Measurements from ENCODE around the gene DNAH6. TPM values are rescaled to one million over a fixed set of nuclear protein-coding genes. Genes with fewer than 3 reads are reported as not detected.

DNAH6 gene
- total RNA-seq, 4 donors from 2014 or later: 1.00 to 2.9 (median 2.1) TPM

DNA sequence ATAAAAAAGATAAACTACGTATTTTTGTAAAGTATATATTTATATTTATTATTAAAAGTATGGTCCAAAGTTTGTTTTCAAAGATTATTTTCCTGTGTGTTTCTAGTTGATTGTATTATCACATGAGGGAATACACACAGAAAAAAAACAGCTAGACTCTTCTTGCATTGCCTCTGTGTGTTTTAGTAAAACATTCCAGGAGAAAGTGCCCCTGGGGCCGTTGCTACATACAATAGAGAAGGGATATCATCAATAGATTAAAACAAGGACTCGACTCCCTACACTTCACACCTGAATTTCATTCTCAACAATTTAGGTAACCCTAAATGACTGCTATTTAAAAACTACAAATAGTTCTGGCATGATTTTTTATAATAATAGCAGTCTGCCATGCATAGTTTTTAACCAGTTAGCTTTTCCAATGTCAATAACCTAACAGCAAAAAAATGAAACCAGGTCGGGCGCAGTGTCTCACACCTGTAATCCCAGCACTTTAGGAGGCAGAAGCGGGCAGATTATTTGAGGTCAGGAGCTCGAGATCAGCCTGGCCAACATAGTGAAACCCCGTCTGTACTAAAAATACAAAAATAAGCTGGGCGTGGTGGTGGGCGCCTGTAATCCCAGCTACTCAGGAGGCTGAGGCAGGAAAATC is 171.3 kb downstream of the DNAH6 start:
- peak overlapping the region in 1 of 4 donors; percentile 54 for H3K27ac ChIP-seq
- DNase-seq: no peak
- no peaks in the 10 kb centered on the region for H3K27me3 ChIP-seq
- 75 to 80% methylated on average over 10 of the region's 10 CpGs for WGBS, 2 donors (ENCODE audit: low coverage in 1 of 2)
- H3K4me1 ChIP-seq: peaks cover 0 to 21% (median 10%) of the 10 kb centered on the region in 4 donors
- no peak overlapping the region for H3K4me3 ChIP-seq
- H3K9me3 ChIP-seq: no peaks in the 10 kb centered on the region
- intact Hi-C loops (cut with DNase I; ENCODE audit: low total_unique reads) (no loop called here), in situ Hi-C loops (cut with MboI; ENCODE audit: low pct_ligation_motif_present in 1 of 4, low pct_unique_long_range_greater_than_20kb in 1 of 4, low sequenced_read_pairs in 3 of 4) (no loop called here)
- no peaks in the 10 kb centered on the region for H3K36me3 ChIP-seq
- TF ChIP-seq, protein P1, sequence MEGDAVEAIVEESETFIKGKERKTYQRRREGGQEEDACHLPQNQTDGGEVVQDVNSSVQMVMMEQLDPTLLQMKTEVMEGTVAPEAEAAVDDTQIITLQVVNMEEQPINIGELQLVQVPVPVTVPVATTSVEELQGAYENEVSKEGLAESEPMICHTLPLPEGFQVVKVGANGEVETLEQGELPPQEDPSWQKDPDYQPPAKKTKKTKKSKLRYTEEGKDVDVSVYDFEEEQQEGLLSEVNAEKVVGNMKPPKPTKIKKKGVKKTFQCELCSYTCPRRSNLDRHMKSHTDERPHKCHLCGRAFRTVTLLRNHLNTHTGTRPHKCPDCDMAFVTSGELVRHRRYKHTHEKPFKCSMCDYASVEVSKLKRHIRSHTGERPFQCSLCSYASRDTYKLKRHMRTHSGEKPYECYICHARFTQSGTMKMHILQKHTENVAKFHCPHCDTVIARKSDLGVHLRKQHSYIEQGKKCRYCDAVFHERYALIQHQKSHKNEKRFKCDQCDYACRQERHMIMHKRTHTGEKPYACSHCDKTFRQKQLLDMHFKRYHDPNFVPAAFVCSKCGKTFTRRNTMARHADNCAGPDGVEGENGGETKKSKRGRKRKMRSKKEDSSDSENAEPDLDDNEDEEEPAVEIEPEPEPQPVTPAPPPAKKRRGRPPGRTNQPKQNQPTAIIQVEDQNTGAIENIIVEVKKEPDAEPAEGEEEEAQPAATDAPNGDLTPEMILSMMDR (IDR thresholded peaks at IDR 0.05): no peak
- TF ChIP-seq POLR2AphosphoS5 (IDR thresholded peaks at IDR 0.05): no peak
- no peak for TF ChIP-seq POLR2A (IDR thresholded peaks at IDR 0.05)
- no peak for TF ChIP-seq EP300 (IDR thresholded peaks at IDR 0.05; ENCODE audit: low read depth)

DNA sequence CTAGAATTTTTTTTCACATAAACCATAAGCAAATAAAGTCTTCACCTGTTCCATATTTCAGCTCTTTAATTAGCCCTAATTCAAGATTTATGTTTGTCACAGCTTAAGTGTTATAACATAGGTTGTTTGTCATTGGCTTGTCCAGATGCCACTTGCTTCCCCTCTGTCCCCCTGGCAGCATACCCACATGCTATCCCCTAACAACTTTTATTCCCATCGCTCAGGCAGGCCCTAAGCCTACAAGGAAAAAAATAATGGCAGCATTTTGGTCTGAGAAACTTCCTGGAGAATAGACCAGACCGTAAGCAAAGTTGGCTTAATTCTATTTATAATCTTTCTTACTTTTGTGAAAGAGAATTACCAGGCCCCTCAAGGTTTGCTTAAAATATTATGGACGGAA is 173.9 kb downstream of the DNAH6 start:
- intact Hi-C loops (cut with DNase I; ENCODE audit: low total_unique reads) (no loop called here), in situ Hi-C loops (cut with MboI; ENCODE audit: low pct_ligation_motif_present in 1 of 4, low pct_unique_long_range_greater_than_20kb in 1 of 4, low sequenced_read_pairs in 3 of 4) (no loop called here)
- Histone ChIP-seq H3K27ac (no peak overlapping the region), H3K4me3 (no peak overlapping the region), H3K36me3 (no peaks in the 10 kb centered on the region), H3K27me3 (no peaks in the 10 kb centered on the region), H3K4me1 (peaks cover 0 to 38% (median 15%) of the 10 kb centered on the region in 4 donors), H3K9me3 (no peaks in the 10 kb centered on the region)
- DNase-seq: no peak
- no peak for TF ChIP-seq POLR2A (IDR thresholded peaks at IDR 0.05)
- no peak for TF ChIP-seq EP300 (IDR thresholded peaks at IDR 0.05; ENCODE audit: low read depth)
- no peak for TF ChIP-seq POLR2AphosphoS5 (IDR thresholded peaks at IDR 0.05)
- TF ChIP-seq, protein P1 (IDR thresholded peaks at IDR 0.05): no peak
- WGBS, 2 donors (ENCODE audit: low coverage in 1 of 2): 48 to 65% methylated on average over 3 of the region's 3 CpGs

DNA sequence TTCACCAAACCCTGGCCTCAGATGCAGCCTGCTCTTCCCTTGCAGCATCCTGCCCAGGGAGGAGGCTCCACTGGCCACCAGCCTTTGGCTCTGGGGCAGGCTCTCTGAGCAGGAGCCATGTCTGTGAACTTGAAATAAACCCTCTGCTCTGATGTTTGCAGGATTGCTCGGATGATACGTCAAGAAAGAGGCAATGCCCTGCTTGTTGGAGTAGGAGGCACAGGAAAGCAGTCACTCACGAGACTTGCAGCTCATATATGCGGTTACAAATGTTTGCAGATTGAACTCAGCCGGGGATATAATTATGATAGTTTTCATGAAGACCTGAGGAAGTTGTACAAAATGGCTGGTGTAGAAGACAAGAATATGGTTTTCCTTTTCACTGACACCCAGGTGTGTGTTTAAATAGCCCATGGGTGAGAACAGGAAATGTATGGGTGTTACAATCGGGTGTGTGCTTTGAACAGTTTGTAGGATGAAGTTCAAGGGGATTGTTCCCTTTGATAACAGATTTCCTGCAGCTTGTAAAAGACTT is 177.9 kb downstream of the DNAH6 start:
- no peaks in the 10 kb centered on the region for H3K36me3 ChIP-seq
- no peak overlapping the region for H3K4me3 ChIP-seq
- TF ChIP-seq POLR2A (IDR thresholded peaks at IDR 0.05) (no peak), EP300 (IDR thresholded peaks at IDR 0.05; ENCODE audit: low read depth) (no peak), POLR2AphosphoS5 (IDR thresholded peaks at IDR 0.05) (peak in 1 of 3 donors; percentile 66)
- TF ChIP-seq, protein P1 (IDR thresholded peaks at IDR 0.05): no peak
- in situ Hi-C loops (cut with MboI; ENCODE audit: low pct_ligation_motif_present in 1 of 4, low pct_unique_long_range_greater_than_20kb in 1 of 4, low sequenced_read_pairs in 3 of 4) (no loop called here), intact Hi-C loops (cut with DNase I; ENCODE audit: low total_unique reads) (no loop called here)
- 10 to 51% methylated on average over 1 to 6 of the region's 6 CpGs for WGBS, 2 donors (ENCODE audit: low coverage in 1 of 2)
- H3K27me3 ChIP-seq: no peaks in the 10 kb centered on the region
- H3K9me3 ChIP-seq: no peaks in the 10 kb centered on the region
- H3K27ac ChIP-seq: peak overlapping the region; percentile 62 to 85 (median 82)
- peaks cover 0 to 27% (median 7%) of the 10 kb centered on the region in 4 donors for H3K4me1 ChIP-seq
- peak; percentile 11 for DNase-seq

DNA sequence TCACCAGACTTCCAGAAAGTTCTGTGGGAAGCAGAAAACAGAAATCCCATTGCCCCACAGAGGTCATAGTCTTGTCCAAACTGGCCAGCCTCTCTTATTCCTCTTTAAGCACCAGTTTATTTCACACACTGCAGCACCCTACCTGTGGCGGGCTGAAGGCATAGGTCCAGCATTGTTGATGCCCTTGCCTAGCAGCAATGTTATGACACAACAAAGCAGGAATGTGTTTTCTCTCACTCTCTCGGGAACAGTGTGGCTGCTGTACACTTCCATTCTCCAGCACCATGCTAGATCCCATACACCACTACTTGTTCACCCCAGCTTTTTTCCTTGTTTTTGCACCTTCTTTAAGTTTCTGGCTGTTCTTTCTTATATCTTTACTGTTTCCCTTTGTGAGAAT is 181.6 kb downstream of the DNAH6 start:
- no peak overlapping the region for H3K27ac ChIP-seq
- no peaks in the 10 kb centered on the region for H3K9me3 ChIP-seq
- H3K36me3 ChIP-seq: no peaks in the 10 kb centered on the region
- H3K27me3 ChIP-seq: no peaks in the 10 kb centered on the region
- intact Hi-C loops (cut with DNase I; ENCODE audit: low total_unique reads) (no loop called here), in situ Hi-C loops (cut with MboI; ENCODE audit: low pct_ligation_motif_present in 1 of 4, low pct_unique_long_range_greater_than_20kb in 1 of 4, low sequenced_read_pairs in 3 of 4) (no loop called here)
- no peak for DNase-seq
- H3K4me1 ChIP-seq: peaks cover 0 to 23% (median 7%) of the 10 kb centered on the region in 4 donors
- no peak overlapping the region for H3K4me3 ChIP-seq
- TF ChIP-seq, protein P1 (IDR thresholded peaks at IDR 0.05): no peak
- TF ChIP-seq EP300 (IDR thresholded peaks at IDR 0.05; ENCODE audit: low read depth): no peak
- no peak for TF ChIP-seq POLR2A (IDR thresholded peaks at IDR 0.05)
- no peak for TF ChIP-seq POLR2AphosphoS5 (IDR thresholded peaks at IDR 0.05)
- WGBS, 2 donors (ENCODE audit: low coverage in 1 of 2): 74 to 100% methylated on average over 2 of the region's 2 CpGs

Measured in transverse colon (tissue), 4 donors.